Measurements from ENCODE around the gene RTL10. TPM values are rescaled to one million over a fixed set of nuclear protein-coding genes. Genes with fewer than 3 reads are reported as not detected.

RTL10 gene
- total and polyA plus RNA-seq, 2 of the 4 experiments (the other 2 are of a cell fraction), result 8.6 to 12.1 TPM

DNA sequence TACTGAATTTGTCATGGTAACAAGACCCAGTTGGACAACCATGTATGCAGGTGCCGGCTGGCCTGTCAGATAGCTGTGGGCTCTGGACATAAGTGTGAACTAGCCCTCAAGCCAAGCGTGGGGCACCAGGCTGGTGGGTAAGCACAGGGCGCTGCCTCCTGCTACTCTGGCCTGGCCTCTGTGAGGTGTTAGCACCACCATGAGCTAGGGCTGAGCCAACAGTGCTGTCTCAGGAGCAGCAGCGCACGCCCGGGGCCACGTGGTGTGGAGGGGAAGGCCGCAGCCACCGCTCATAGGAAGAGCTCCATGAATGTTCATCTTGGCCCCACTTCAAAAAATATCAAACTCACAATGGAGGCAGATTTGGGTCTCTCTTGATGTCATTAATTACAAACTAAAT, 35.3 kb upstream of the RTL10 start:
- Histone ChIP-seq H3K27me3 (ENCODE audit: control insufficient read depth, insufficient read depth, low read length) (no peaks in the 10 kb centered on the region), H2AK9ac (replicated peaks; ENCODE audit: low read depth, low read length, poor library complexity) (no peak overlapping the region), H4K8ac (ENCODE audit: low read depth in 2 of 2, low read length in 2 of 2) (no peak overlapping the region; a peak in 2 of 4 replicates), H3K18ac (ENCODE audit: low read depth, low read length) (no peak overlapping the region), H3K4me2 (ENCODE audit: low read depth, low read length) (no peak overlapping the region), H3K36me3 (ENCODE audit: control insufficient read depth, insufficient read depth, low read length) (peaks cover 9% of the 10 kb centered on the region), H3K9me1 (ENCODE audit: insufficient read depth, low read length) (peaks cover 31% of the 10 kb centered on the region), H2BK20ac (ENCODE audit: low read depth, low read length) (peak overlapping the region; percentile 29; the same call in 1 of the 2 replicates), H3K27ac (ENCODE audit: insufficient read depth, low read length) (no peak overlapping the region; the same call in 1 of the 2 replicates), H4K20me1 (ENCODE audit: insufficient read depth, low read length) (no peaks in the 10 kb centered on the region; the same call in 1 of the 2 replicates), H3K4me3 (ENCODE audit: insufficient read depth, low read depth, low read length) (no peak overlapping the region), H3K4ac (ENCODE audit: low read depth, low read length) (peak overlapping the region; percentile 97), H2BK120ac (ENCODE audit: low read depth, low read length) (peak overlapping the region; percentile 65), H3K9ac (ENCODE audit: low read depth, low read length) (no peak overlapping the region), H2AFZ (replicated peaks; ENCODE audit: low read length, poor library complexity) (no peak overlapping the region), H3K79me1 (ENCODE audit: low read depth in 1 of 2, low read length in 2 of 2) (peaks cover 0 to 45% of the 10 kb centered on the region in 2 experiments; a peak in 3 of 4 replicates), H3K4me1 (ENCODE audit: control insufficient read depth, insufficient read depth, low read length) (peaks cover 42% of the 10 kb centered on the region), H3K23ac (ENCODE audit: low read depth, low read length) (no peak overlapping the region), H3K56ac (ENCODE audit: extremely low read depth, insufficient read depth, low read length) (no peak overlapping the region), H4K91ac (ENCODE audit: insufficient read depth, low read depth, low read length) (peak overlapping the region; percentile 96; the same call in 1 of the 2 replicates), H3K14ac (replicated peaks; ENCODE audit: low read depth, low read length) (0 out of 2 replicates have a peak overlapping the region, but pooled peaks have one; percentile 14), H2BK15ac (ENCODE audit: low read depth, low read length) (peak overlapping the region; percentile 88; the same call in 1 of the 3 replicates), H3K9me3 (ENCODE audit: control insufficient read depth, insufficient read depth, low read length) (no peaks in the 10 kb centered on the region), H2BK5ac (ENCODE audit: low read depth, low read length, poor library complexity, severe bottlenecking) (no peak overlapping the region), H4K5ac (ENCODE audit: low read depth, low read length) (no peak overlapping the region), H2AK5ac (ENCODE audit: low read depth, low read length) (peak overlapping the region; percentile 96)
- dilution Hi-C loops (cut with HindIII; ENCODE audit: low sequenced_read_pairs, unreplicated experiment) (no loop called here), intact Hi-C loops (cut with micrococcal nuclease) (loop anchor here (5.0 kb wide), 1 partner anchor 52 kb away; the partner anchor contains the start of genes COMT and TXNRD2), in situ Hi-C loops (cut with MboI; ENCODE audit: low sequenced_read_pairs) (no loop called here)
- no CpG with 5 or more reads among the region's 9 CpGs for WGBS, 2 experiments (ENCODE audit: extremely low coverage in 2 of 2, insufficient read length in 1 of 2)
- ATAC-seq (ENCODE audit: low read depth) (no peak), DNase-seq (no peak)
- ChIA-PET POLR2A (ENCODE audit: unreplicated experiment) (no interaction called here), CTCF (no interaction called here)
- TF ChIP-seq, protein P1, sequence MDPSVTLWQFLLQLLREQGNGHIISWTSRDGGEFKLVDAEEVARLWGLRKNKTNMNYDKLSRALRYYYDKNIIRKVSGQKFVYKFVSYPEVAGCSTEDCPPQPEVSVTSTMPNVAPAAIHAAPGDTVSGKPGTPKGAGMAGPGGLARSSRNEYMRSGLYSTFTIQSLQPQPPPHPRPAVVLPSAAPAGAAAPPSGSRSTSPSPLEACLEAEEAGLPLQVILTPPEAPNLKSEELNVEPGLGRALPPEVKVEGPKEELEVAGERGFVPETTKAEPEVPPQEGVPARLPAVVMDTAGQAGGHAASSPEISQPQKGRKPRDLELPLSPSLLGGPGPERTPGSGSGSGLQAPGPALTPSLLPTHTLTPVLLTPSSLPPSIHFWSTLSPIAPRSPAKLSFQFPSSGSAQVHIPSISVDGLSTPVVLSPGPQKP (IDR thresholded peaks at IDR 0.05; ENCODE audit: borderline replicate concordance, low read depth, low read length), result no peak
- no peak for TF ChIP-seq CHD1 (IDR thresholded peaks at IDR 0.05; ENCODE audit: low read depth, low read length)
- TF ChIP-seq, protein P2, sequence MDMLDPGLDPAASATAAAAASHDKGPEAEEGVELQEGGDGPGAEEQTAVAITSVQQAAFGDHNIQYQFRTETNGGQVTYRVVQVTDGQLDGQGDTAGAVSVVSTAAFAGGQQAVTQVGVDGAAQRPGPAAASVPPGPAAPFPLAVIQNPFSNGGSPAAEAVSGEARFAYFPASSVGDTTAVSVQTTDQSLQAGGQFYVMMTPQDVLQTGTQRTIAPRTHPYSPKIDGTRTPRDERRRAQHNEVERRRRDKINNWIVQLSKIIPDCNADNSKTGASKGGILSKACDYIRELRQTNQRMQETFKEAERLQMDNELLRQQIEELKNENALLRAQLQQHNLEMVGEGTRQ (IDR thresholded peaks at IDR 0.05; ENCODE audit: low read depth, low read length), result no peak
- no peak for TF ChIP-seq SMC3 (IDR thresholded peaks at IDR 0.05; ENCODE audit: low read depth, low read length)
- no peak for TF ChIP-seq MXI1 (IDR thresholded peaks at IDR 0.05; ENCODE audit: borderline replicate concordance, low read depth, low read length)
- no peak for TF ChIP-seq POLR2A (IDR thresholded peaks at IDR 0.05; ENCODE audit: low read depth, low read length)
- no peak for TF ChIP-seq MAZ (IDR thresholded peaks at IDR 0.05; ENCODE audit: borderline replicate concordance, low read depth, low read length)
- TF ChIP-seq BHLHE40 (IDR thresholded peaks at IDR 0.05; ENCODE audit: low read depth, low read length), result no peak
- no peak for TF ChIP-seq RCOR1 (IDR thresholded peaks at IDR 0.05; ENCODE audit: insufficient replicate concordance, low read length)
- no TSS peak for BruUV-seq (replicated peaks)
